GM21423 (cell line): Measurements from ENCODE around the gene CCDC137.

Source experiments
- ATAC-seq: cut with Tn5 transposase; IDR thresholded peaks from one replicate; pipeline ENCODE4 v1.9.1; 2021; ENCODE audit warnings: mild to moderate bottlenecking, moderate library complexity; ENCODE audit not compliant: unreplicated experiment

Gene CCDC137

DNA sequence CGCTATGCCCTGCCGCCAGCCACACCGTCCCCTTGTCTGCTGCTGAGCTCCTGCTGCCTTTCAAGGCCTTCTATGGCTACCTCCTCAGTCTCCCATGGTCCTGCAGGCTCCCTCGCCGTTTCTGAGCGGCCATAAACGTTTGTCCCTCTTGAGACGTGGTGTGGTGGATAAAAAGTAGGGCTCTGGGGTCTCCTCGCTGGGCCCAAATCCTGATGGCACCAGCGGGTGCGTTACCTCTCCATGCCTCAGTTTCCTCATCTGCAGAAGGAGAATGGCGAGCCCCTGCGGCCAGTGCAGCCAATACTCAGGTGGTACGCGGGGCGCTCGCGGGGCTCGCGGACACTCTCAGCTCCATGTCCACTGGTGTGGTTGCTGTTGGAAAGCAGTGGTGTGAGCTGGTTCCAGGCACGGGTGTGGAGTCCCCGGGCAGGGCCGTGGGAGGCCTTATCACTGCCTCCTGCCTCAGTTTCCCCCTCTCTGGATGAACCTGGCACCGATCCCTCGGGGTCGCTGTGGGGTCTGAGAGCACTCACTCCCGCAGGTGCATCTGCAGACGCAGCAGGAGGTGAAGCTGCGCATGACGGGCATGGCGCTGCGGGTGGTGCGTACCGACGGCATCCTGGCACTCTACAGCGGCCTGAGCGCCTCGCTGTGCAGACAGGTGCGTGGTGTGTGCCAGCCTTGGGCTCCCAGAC lies 48.0 kb downstream of the CCDC137 start:
- no peak for ATAC-seq

DNA sequence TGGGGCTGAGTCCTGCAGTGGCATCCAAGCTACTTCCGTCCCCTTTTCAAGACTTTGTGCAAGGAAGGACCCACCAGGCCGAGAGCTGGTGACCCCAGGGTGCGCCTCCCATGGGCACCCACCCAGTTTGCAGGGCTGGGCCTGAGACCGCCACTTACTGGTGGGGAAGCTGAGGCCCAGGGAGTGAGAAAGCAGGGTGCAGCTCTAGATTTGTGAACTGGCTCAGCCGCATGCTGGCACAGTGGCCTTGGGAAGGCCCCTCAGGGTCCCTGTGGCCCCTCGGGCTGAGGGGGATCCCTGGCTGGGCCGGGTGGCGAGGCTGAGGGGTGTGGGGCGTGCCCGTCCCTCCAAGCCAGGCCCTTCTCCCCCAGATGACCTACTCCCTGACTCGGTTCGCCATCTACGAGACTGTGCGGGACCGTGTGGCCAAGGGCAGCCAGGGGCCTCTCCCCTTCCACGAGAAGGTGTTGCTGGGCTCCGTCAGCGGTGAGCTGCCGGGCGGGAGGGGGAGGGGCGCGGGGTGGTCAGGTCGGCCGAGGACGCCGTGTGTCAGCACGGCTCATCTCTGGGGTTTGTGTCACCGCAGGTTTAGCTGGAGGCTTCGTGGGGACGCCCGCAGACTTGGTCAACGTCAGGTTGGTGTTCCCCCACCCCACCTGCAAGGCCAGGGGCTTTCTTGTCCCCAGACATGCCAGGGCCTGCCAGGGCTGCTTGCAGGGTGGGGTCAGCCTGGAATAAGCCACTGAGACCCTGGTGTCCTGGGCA lies 48.8 kb downstream of the CCDC137 start:
- no peak for ATAC-seq

DNA sequence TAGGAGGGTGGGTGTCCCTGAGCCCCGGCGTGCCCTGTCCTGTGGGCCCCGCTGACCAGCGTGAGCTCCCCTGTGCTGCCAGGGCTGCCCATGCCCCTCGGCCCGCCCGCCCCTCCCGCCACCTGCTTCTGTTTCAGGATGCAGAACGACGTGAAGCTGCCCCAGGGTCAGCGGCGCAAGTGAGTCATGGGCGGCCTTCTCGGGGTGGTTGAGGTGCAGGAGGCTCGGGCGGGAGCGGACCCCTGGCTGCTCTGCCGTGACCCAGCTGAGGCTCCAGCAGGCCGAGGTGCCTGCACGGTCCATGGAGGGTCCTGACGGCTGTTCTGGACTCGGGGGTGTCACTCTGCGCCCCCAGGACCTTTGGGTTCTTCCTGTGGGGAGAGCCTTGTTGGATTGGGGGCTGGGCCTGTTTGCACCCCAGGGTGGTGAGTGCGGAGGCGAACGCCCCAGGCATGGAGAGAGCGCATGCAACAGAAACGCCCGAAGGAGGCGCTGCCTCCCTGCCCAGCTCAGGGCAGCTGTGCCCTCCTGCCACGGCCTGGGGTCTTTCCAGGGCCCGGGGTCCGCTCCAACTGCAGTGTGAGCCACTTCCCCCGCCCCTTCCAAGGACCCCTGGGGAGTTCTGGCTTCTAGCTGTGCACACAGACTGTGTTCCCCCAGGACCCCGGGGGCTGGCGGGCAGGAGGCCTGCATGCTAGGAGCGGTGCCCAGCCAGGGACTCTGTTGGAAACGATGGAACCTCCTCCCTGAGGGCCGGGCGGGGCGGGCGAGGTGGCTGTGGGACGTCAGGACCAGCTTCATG lies 49.5 kb downstream of the CCDC137 start:
- ATAC-seq = no peak

DNA sequence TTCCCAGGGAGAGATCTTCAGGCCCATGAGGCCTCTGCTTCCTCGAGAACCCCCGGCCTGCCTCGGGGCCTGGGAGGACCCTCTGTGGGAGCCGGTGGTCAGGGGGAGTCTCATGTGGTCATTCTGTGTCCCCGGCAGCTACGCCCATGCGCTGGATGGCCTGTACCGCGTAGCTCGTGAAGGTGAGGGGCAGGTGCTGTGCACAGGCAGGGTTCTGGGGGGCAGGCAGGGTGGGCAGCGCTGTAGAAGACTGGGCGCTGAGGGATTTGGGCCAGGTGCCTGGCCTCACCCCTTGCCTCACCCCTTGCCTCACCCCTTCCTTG lies 50.1 kb downstream of the CCDC137 start:
- no peak for ATAC-seq

DNA sequence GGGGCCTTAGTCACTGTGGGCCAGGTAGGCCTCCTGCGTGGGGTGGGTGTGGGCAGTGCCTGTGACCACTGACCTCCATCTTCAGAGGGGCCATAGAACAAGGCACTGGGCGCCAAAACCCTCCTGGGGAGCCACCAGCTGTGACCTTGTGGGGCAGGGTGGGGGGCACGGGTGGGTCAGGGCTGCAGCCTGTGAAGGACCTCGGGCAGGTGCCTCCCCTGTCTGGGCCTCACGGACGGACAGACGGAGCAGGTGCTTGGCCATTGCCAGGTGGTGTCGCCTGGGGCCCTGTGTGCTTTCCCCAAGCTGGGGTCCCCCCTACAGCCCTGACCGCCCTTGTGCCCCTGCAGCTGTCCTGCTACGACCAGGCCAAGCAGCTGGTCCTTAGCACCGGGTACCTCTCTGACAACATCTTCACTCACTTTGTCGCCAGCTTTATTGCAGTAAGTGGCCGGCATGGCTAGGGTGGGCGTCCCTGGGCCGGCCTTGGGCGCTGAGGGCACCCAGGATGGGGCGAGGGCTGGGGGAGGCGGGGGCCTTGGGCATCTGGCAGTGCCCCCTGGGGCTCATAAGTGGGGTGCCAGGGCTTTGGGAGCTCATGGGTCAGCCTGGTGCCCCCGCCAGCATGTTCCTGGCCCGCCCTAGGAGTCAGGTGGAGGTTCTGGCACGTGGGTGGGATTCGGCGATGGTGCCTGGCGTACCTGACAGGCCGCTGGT lies 50.7 kb downstream of the CCDC137 start:
- ATAC-seq = no peak

DNA sequence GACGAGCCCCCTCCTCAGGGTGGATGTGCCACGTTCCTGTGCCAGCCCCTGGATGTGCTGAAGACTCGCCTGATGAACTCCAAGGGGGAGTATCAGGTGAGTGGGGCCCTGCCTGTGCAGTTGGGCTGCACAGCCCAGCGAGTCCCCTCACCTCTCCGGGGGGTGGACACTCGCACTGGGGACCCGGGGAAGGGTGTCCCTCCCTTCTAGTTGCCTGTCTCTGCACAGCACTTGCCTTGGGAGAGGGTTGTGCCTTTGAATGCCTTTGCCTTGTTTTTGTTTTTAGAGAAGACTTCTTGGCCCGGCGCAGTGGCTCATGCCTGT lies 51.2 kb downstream of the CCDC137 start:
- ATAC-seq = no peak

DNA sequence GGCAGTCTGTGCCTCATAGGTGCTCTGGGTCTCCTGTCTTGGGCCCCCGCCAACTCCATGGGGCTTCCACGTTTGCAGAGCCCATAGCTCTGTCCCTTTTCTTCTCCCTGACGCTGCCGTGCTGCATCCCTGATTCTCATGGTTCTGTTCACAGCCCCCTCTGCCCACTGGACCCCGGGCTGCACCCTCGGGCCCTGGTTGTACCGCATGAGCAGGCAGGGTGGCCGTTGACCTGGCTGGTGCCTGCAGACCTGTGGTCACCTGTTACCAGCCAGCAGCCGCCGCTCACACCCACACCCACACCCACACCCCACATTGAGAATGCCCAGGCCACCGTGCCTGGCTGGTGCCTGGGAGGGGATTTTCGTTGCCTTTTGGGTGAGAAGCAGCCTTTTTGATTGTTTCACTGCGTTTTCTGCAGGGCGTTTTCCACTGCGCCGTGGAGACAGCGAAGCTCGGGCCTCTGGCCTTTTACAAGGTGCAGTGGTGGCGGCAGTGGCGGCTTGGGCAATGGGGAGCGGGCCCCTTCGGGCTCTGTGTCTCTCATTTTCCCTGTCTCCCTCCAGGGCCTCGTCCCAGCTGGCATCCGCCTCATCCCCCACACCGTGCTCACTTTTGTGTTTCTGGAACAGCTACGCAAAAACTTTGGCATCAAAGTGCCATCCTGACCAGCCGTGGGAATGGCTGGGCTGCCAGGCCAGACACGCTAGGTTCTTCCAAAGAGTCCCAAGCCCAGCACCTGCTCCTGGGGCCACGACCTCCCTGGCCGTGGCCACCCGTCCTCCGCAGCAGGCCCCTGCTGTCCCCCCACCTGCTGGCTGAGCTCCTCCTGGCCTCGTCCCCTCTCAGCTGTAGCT lies 53.1 kb downstream of the CCDC137 start:
- ATAC-seq = no peak

DNA sequence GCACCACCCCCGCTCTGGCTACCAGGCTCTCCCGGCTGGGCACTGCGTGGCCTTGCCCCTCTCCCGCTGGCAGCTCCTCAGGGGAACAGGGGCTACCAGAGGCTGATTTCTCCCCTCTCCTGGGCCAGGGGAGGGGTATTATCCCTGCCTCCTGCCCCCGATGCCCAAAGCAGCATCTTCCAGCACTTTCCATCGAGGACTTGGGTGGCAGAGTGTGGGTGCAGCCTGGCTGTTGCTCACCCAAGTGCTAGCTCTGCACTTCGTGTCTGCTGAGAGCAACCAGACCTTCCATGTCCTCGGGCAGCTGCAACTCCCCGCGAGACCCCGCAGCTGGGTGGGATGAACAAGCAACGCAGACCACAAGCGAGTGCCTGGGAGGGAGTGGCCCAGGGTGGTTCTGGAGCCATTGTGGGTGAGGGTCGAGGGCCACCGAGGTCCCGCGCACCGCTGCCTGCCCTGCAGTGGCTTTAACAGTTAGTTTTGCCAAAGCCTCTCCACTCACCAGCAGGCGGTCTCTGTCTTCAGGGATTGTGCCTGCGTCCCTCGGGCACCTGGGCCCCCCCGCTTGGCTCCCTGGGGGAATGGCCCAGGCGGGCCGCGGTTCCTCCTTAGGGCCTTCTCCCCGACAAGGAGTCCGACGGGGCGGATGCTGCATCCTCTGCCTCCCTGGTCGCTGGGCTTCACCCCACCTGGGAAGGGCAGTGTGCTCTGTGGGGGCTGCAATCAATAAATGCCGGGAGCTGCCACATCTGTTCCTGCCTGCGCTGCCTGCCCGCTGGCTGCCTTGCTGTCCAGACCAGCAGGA lies 53.9 kb downstream of the CCDC137 start:
- no peak for ATAC-seq

DNA sequence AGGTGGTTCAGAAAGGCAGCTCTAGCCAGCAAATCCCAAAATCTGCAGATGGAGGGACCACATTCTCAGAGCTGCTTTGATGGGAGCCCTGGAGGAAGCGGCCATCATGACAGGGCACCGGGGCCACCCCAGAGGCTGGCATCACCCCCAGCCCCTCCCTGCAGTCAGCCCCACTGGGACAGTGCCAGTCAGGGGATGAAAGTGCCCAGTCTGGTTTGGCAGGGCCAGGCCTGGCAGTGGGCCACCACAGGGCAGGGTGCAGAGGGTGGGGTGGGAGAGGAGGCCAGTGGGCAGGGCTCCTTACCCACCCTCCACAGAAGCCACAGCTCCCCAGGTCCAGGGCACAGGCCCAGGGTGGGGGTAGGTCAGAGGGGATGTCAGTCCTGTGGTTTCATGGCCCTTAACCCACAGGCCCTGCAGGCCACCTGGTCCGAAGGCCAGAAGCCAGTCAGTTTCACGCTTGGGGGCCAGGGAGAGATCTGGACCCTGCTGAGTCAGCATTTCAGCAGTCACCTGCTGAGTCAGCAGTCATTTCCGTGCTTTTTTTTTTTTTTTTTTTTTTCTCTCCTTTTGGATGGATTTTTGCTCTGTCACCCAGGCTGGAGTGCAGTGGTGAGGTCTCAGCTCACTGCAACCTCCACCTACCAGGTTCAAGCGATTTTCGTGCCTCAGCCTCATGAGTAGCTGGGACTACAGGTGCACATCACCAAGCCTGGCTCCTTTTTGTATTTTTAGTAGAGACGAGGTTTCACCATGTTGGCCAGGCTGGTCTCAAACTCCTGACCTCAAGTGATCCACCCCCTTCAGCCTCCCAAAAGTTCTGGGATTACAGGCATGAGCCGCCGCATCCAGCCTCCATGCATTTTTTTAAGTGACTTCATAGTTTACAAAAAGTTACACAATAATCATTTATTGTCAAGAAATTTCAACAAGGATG lies 55.9 kb downstream of the CCDC137 start:
- ATAC-seq = no peak
